Type B pancreatic cell (in vitro differentiated cells): Measurements from ENCODE around the gene FSTL5. TPM values are rescaled to one million over a fixed set of nuclear protein-coding genes. Genes with fewer than 3 reads are reported as not detected.

ENCODE experiments used
- DNase-seq: peaks from one replicate; pipeline ENCODE4 v3.0.0; 2021; ENCODE audit warnings: mixed read lengths; ENCODE audit not compliant: unreplicated experiment; ENCODE audit errors: extremely low spot score
- H3K27ac Mint-ChIP-seq: 2 replicates; pipeline ENCODE4 v1.8.0; 2021; ENCODE audit warnings: mild to moderate bottlenecking, mixed read lengths
- H3K27me3 Mint-ChIP-seq: 2 replicates; pipeline ENCODE4 v1.8.0; 2021; ENCODE audit warnings: mixed read lengths
- H3K36me3 Mint-ChIP-seq: 2 replicates; pipeline ENCODE4 v1.8.0; 2021; ENCODE audit warnings: mixed read lengths
- H3K4me1 Mint-ChIP-seq: one replicate; pipeline ENCODE4 v1.8.0; 2021; ENCODE audit warnings: mixed read lengths; ENCODE audit not compliant: unreplicated experiment
- H3K4me3 Mint-ChIP-seq: 2 replicates; pipeline ENCODE4 v1.8.0; 2021; ENCODE audit warnings: mild to moderate bottlenecking, mixed read lengths
- H3K9me3 Mint-ChIP-seq: 2 replicates; pipeline ENCODE4 v1.8.0; 2021; ENCODE audit warnings: mixed read lengths
- CTCF ChIP-seq: fragments of 200-600 bp; sonication (generic); conservative IDR thresholded peaks from 2 replicates; pipeline ENCODE4 v1.5.0; 2021; ENCODE audit warnings: antibody characterized with exemption, mild to moderate bottlenecking
- total RNA-seq: library from RNA; stranded (reverse); gene quantifications from 2 replicates; pipeline ENCODE4 v1.2.1, GENCODE V29; 2021; ENCODE audit warnings: low replicate concordance

Gene FSTL5
- total RNA-seq, 1 donor from 2014 or later: 3.6 TPM

GRCh38 chr4:161916035-161916434 is 247.8 kb downstream of the FSTL5 start:
- Mint-ChIP-seq H3K27me3 (no peaks in the 10 kb centered on the region), H3K4me1 (no peaks in the 10 kb centered on the region), H3K9me3 (no peaks in the 10 kb centered on the region), H3K4me3 (no peak overlapping the region), H3K27ac (no peak overlapping the region), H3K36me3 (no peaks in the 10 kb centered on the region)
- TF ChIP-seq CTCF: no peak
- DNase-seq: no peak

- H3K36me3 Mint-ChIP-seq: no peaks in the 10 kb centered on the region
- H3K27me3 Mint-ChIP-seq: no peaks in the 10 kb centered on the region
- no peak overlapping the region for H3K27ac Mint-ChIP-seq
- no peak for DNase-seq
- H3K9me3 Mint-ChIP-seq: no peaks in the 10 kb centered on the region
- no peak for TF ChIP-seq CTCF
- no peak overlapping the region for H3K4me3 Mint-ChIP-seq
- H3K4me1 Mint-ChIP-seq: no peaks in the 10 kb centered on the region
Measured at GRCh38 chr4:161907590-161907955, 256.2 kb downstream of the FSTL5 start.

- H3K36me3 Mint-ChIP-seq: no peaks in the 10 kb centered on the region
- no peaks in the 10 kb centered on the region for H3K27me3 Mint-ChIP-seq
- H3K9me3 Mint-ChIP-seq: no peaks in the 10 kb centered on the region
Measured at GRCh38 chr4:161906836-161907589, 256.8 kb downstream of the FSTL5 start.

GRCh38 chr4:161900110-161900509 is 263.7 kb downstream of the FSTL5 start:
- Mint-ChIP-seq H3K36me3 (no peaks in the 10 kb centered on the region), H3K27ac (no peak overlapping the region), H3K9me3 (no peaks in the 10 kb centered on the region), H3K4me3 (no peak overlapping the region), H3K4me1 (no peaks in the 10 kb centered on the region), H3K27me3 (no peaks in the 10 kb centered on the region)
- TF ChIP-seq CTCF: no peak
- no peak for DNase-seq

More at GRCh38 chr4:161906836-161907589, 256.8 kb downstream of the FSTL5 start:
- H3K4me1 Mint-ChIP-seq: no peaks in the 10 kb centered on the region
- no peak for TF ChIP-seq CTCF
- no peak for DNase-seq
- H3K27ac Mint-ChIP-seq: no peak overlapping the region
- H3K4me3 Mint-ChIP-seq: no peak overlapping the region

- Mint-ChIP-seq H3K27ac (no peak overlapping the region), H3K27me3 (no peaks in the 10 kb centered on the region), H3K4me3 (no peak overlapping the region), H3K4me1 (no peaks in the 10 kb centered on the region), H3K9me3 (no peaks in the 10 kb centered on the region), H3K36me3 (no peaks in the 10 kb centered on the region)
- no peak for TF ChIP-seq CTCF
- no peak for DNase-seq
Measured at GRCh38 chr4:161894493-161895167, 269.2 kb downstream of the FSTL5 start.
